SK-N-SH treated with all-trans-retinoic acid at 6 μM for 48 hours (cell line): ENCODE results near the gene FRS3.

Experiments
- ATAC-seq: fragments of 200-7000 bp; cut with Tn5 transposase; 3 replicates; pipeline ENCODE4 v1.9.1; 2020; ENCODE audit warnings: mild to moderate bottlenecking, moderate library complexity
- ARNTL ChIP-seq: fragments of 450-650 bp; formaldehyde crosslinking; IDR thresholded peaks from 2 replicates; pipeline ENCODE4 v1.5.0; 2020; ENCODE audit warnings: low read depth, mild to moderate bottlenecking, moderate library complexity, borderline replicate concordance
- BACH2 ChIP-seq: fragments of 250-450 bp; sonication (Bioruptor Pico); IDR thresholded peaks from 2 replicates; pipeline ENCODE4 v1.9.0; 2021; ENCODE audit warnings: mild to moderate bottlenecking, borderline replicate concordance
- CSDC2 ChIP-seq: fragments of 250-450 bp; sonication (Bioruptor Pico); IDR thresholded peaks from 2 replicates; pipeline ENCODE4 v1.5.0; 2020; ENCODE audit warnings: mild to moderate bottlenecking, moderate library complexity
- ESRRG ChIP-seq: fragments of 250-450 bp; sonication (Bioruptor Pico); IDR thresholded peaks from 2 replicates; pipeline ENCODE4 v1.6.1; 2021; ENCODE audit warnings: mild to moderate bottlenecking
- GLIS3 ChIP-seq: fragments of 250-450 bp; sonication (Bioruptor Pico); IDR thresholded peaks from 2 replicates; pipeline ENCODE4 v1.5.0; 2020; ENCODE audit warnings: mild to moderate bottlenecking, moderate library complexity
- ISL1 ChIP-seq: fragments of 250-450 bp; sonication (Bioruptor Pico); IDR thresholded peaks from 2 replicates; pipeline ENCODE4 v2.1.2; 2022; ENCODE audit warnings: mild to moderate bottlenecking, moderate library complexity
- OSR1 ChIP-seq: fragments of 250-450 bp; sonication (Bioruptor Pico); IDR thresholded peaks from 2 replicates; pipeline ENCODE4 v1.8.0; 2022; ENCODE audit warnings: moderate library complexity, mild to moderate bottlenecking, inconsistent platforms
- PATZ1 ChIP-seq: fragments of 250-450 bp; sonication (Bioruptor Pico); IDR thresholded peaks from 2 replicates; pipeline ENCODE4 v1.8.0; 2020; ENCODE audit warnings: mild to moderate bottlenecking, moderate library complexity, borderline replicate concordance
- PPARA ChIP-seq: fragments of 250-450 bp; sonication (Bioruptor Pico); IDR thresholded peaks from 2 replicates; pipeline ENCODE4 v1.5.0; 2020; ENCODE audit warnings: mild to moderate bottlenecking, borderline replicate concordance
- SNAI2 ChIP-seq: fragments of 250-450 bp; sonication (Bioruptor Pico); IDR thresholded peaks from 2 replicates; pipeline ENCODE4 v1.5.0; 2020; ENCODE audit warnings: mild to moderate bottlenecking, moderate library complexity
- TCF4 ChIP-seq: fragments of 250-450 bp; sonication (Bioruptor Pico); IDR thresholded peaks from 2 replicates; pipeline ENCODE4 v1.8.0; 2021; ENCODE audit warnings: mild to moderate bottlenecking, moderate library complexity, borderline replicate concordance
- TOX ChIP-seq: fragments of 250-450 bp; sonication (Bioruptor Pico); IDR thresholded peaks from 2 replicates; pipeline ENCODE4 v1.8.0; 2021; ENCODE audit warnings: mild to moderate bottlenecking, moderate library complexity, borderline replicate concordance
- TSHZ2 ChIP-seq: fragments of 250-450 bp; sonication (Bioruptor Pico); IDR thresholded peaks from 2 replicates; pipeline ENCODE4 v1.5.0; 2020; ENCODE audit warnings: mild to moderate bottlenecking, moderate library complexity
- ZC3H10 ChIP-seq: fragments of 250-450 bp; sonication (Bioruptor Pico); IDR thresholded peaks from 2 replicates; pipeline ENCODE4 v1.5.1; 2021; ENCODE audit warnings: mild to moderate bottlenecking, moderate library complexity
- ZFP3 ChIP-seq: fragments of 250-450 bp; sonication (Bioruptor Pico); IDR thresholded peaks from 2 replicates; pipeline ENCODE4 v1.5.0; 2020; ENCODE audit warnings: mild to moderate bottlenecking, moderate library complexity
- ZFP30 ChIP-seq: fragments of 450-650 bp; formaldehyde crosslinking; IDR thresholded peaks from 2 replicates; pipeline ENCODE4 v1.5.0; 2022; ENCODE audit warnings: mild to moderate bottlenecking, moderate library complexity
- ZNF565 ChIP-seq: fragments of 450-650 bp; formaldehyde crosslinking; conservative IDR thresholded peaks from 2 replicates; pipeline ENCODE4 v1.5.0; 2020; ENCODE audit warnings: low read depth, mild to moderate bottlenecking, moderate library complexity
- ZNF70 ChIP-seq: fragments of 450-650 bp; formaldehyde crosslinking; IDR thresholded peaks from 2 replicates; pipeline ENCODE4 v1.5.0; 2020; ENCODE audit warnings: mild to moderate bottlenecking, moderate library complexity
- ZNF8 ChIP-seq: fragments of 450-650 bp; formaldehyde crosslinking; IDR thresholded peaks from 2 replicates; pipeline ENCODE4 v1.5.0; 2020; ENCODE audit warnings: mild to moderate bottlenecking, moderate library complexity
- TF ChIP-seq, protein P1 (sequence below): fragments of 250-450 bp; sonication (Bioruptor Pico); IDR thresholded peaks from 2 replicates; pipeline ENCODE4 v1.5.1; 2020; ENCODE audit warnings: low read depth, mild to moderate bottlenecking, moderate library complexity
- TF ChIP-seq, protein P2 (sequence below): fragments of 250-450 bp; sonication (Bioruptor Pico); IDR thresholded peaks from 2 replicates; pipeline ENCODE4 v1.8.0; 2021; ENCODE audit warnings: low read depth, mild to moderate bottlenecking, moderate library complexity, borderline replicate concordance

The FRS3 gene

GRCh38 chr6:41733360-41733706 lies 46.4 kb downstream of the FRS3 start:
- TF ChIP-seq ESRRG = no peak
- no peak for TF ChIP-seq PATZ1 (CRISPR knock-in tag)
- TF ChIP-seq ISL1 (CRISPR knock-in tag) = no peak
- no peak for TF ChIP-seq ZNF565 (CRISPR knock-in tag)
- no peak for TF ChIP-seq ZFP30 (CRISPR knock-in tag)
- TF ChIP-seq OSR1 (CRISPR knock-in tag) = no peak
- no peak for TF ChIP-seq GLIS3
- no peak for TF ChIP-seq ZC3H10
- TF ChIP-seq BACH2 (CRISPR knock-in tag) = no peak
- TF ChIP-seq TSHZ2 = no peak
- TF ChIP-seq CSDC2 (CRISPR knock-in tag) = no peak
- TF ChIP-seq SNAI2 (CRISPR knock-in tag) = no peak
- no peak for TF ChIP-seq ZNF8 (CRISPR knock-in tag)
- ATAC-seq = no peak

DNA sequence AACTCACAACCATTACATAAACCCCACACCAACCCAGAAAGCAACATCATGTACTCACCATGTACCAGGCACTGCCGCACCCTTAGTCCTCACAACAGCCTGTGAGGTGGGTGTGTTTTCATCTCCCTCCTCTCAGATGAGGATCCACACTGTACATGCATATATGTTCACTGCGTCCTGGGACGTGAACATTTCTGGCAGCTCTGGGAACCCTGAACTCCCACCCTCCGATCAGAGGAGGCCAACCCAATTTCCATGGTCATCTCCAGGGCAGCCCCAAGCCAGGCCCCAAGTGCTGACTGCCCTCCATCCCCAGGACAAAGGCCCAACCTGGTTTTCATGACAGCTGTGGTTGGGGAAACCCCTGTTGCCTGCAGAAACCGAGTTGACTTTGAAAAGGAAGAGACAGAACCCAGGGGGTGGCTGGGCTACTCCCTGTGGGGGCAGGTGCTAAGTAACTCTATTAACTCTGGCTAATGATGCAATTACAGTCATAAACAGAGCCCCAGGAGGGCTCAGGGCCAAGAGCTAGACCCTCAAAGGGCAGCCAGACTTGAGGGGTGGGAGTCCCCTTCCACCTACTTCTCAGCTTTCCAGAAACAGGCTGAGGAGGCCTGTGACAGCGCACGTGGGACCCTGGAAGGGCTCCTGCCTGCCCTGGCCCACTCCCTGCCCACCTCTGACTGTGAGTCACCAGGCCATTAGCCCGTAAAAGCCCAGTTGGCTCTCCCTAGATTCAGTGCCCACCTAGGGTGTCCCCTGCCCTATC lies 46.9 kb downstream of the FRS3 start:
- TF ChIP-seq, protein P1, sequence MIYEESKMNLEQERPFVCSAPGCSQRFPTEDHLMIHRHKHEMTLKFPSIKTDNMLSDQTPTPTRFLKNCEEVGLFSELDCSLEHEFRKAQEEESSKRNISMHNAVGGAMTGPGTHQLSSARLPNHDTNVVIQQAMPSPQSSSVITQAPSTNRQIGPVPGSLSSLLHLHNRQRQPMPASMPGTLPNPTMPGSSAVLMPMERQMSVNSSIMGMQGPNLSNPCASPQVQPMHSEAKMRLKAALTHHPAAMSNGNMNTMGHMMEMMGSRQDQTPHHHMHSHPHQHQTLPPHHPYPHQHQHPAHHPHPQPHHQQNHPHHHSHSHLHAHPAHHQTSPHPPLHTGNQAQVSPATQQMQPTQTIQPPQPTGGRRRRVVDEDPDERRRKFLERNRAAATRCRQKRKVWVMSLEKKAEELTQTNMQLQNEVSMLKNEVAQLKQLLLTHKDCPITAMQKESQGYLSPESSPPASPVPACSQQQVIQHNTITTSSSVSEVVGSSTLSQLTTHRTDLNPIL (CRISPR knock-in tag) = no peak
- TF ChIP-seq, protein P2, sequence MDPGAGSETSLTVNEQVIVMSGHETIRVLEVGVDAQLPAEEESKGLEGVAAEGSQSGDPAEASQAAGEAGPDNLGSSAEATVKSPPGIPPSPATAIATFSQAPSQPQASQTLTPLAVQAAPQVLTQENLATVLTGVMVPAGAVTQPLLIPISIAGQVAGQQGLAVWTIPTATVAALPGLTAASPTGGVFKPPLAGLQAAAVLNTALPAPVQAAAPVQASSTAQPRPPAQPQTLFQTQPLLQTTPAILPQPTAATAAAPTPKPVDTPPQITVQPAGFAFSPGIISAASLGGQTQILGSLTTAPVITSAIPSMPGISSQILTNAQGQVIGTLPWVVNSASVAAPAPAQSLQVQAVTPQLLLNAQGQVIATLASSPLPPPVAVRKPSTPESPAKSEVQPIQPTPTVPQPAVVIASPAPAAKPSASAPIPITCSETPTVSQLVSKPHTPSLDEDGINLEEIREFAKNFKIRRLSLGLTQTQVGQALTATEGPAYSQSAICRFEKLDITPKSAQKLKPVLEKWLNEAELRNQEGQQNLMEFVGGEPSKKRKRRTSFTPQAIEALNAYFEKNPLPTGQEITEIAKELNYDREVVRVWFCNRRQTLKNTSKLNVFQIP = no peak
- TF ChIP-seq ZC3H10 (no peak), GLIS3 (no peak), BACH2 (CRISPR knock-in tag) (no peak), OSR1 (CRISPR knock-in tag) (no peak), ZNF8 (CRISPR knock-in tag) (no peak), TOX (CRISPR knock-in tag) (no peak), PATZ1 (CRISPR knock-in tag) (no peak), ESRRG (no peak), TSHZ2 (no peak), ZFP30 (CRISPR knock-in tag) (no peak), PPARA (CRISPR knock-in tag) (no peak), ISL1 (CRISPR knock-in tag) (no peak), ZFP3 (no peak), CSDC2 (CRISPR knock-in tag) (no peak), ZNF70 (CRISPR knock-in tag) (no peak), ARNTL (no peak), ZNF565 (CRISPR knock-in tag) (no peak), TCF4 (no peak)
- ATAC-seq = no peak
